RWPE1 (cell line): ENCODE results near the gene METAP1.
A peak's percentile ranks its signal among the peaks of the same experiment; 100 is the strongest.
"Not testable (repeated sequence)": the region's sequence is repeated elsewhere in the genome, so short reads cannot be mapped to it uniquely, and the experiment has no call there.

Experiments
- CTCF ChIA-PET: fragments of 350-600 bp; sonication (Branson Sonifier 250); formaldehyde crosslinking; extraction: SDS; loops from one replicate; lab custom pipeline; 2021; lab: Yijun Ruan, JAX
- POLR2A ChIA-PET: fragments of 400-600 bp; formaldehyde crosslinking; extraction: SDS; loops from one replicate; lab custom pipeline; 2020; ENCODE audit warnings: antibody characterized with exemption; ENCODE audit not compliant: low non-redundant PET; lab: Yijun Ruan, JAX
- DNase-seq: peaks from one replicate; pipeline ENCODE4 v3.0.0; 2012; ENCODE audit warnings: low spot score
- H3K27ac ChIP-seq: fragments of 450-650 bp; 2 replicates; pipeline ENCODE4 v1.5.1; 2017
- CTCF ChIP-seq: fragments of 450-650 bp; conservative IDR thresholded peaks from 2 replicates; pipeline ENCODE4 v1.5.1; 2017; ENCODE audit warnings: low read depth, mild to moderate bottlenecking

The METAP1 gene

GRCh38 chr4:99082192-99082591 is 86.7 kb downstream of the METAP1 start:
- H3K27ac ChIP-seq = no peak overlapping the region
- no peak for TF ChIP-seq CTCF
- ChIA-PET POLR2A (no interaction called here), CTCF (no interaction called here)
- DNase-seq = no peak

- CTCF ChIA-PET = no interaction called here
- no peak overlapping the region for H3K27ac ChIP-seq
- POLR2A ChIA-PET = no interaction called here
- TF ChIP-seq CTCF = no peak
- no peak for DNase-seq
These were observed 89.1 kb downstream of the METAP1 start for GRCh38 chr4:99084595-99084994.

GRCh38 chr4:99088023-99088449 is 92.5 kb downstream of the METAP1 start:
- peak overlapping the region; percentile 98 for H3K27ac ChIP-seq
- peak; percentile 71 for DNase-seq
- TF ChIP-seq CTCF = no peak
- CTCF ChIA-PET = interaction anchor here (1.0 kb wide), 1 partner anchor 148 kb away, joined by 5 read pairs; no protein-coding TSS in a partner anchor
- POLR2A ChIA-PET = interaction anchor here (0.6 kb wide), 1 partner anchor 815 kb away, joined by 3 read pairs; no protein-coding TSS in a partner anchor

GRCh38 chr4:99088481-99089365 is 93.2 kb downstream of the METAP1 start, which contains the start of gene ADH5:
Gene ADH5, minus strand, starts transcription at chr4:99088788. Its CDS starts 88 bp downstream, at chr4:99088700.
- ChIA-PET CTCF (interaction anchor here (0.8 to 1.1 kb wide), 3 partner anchors 33 to 159 kb away, joined by 3 to 5 read pairs (median 4); no protein-coding TSS in a partner anchor), POLR2A (interaction anchor here (0.5 to 0.7 kb wide), 4 partner anchors 92 to 868 kb away, joined by 3 read pairs; no protein-coding TSS in a partner anchor)
- H3K27ac ChIP-seq = peak within 1 kb of the TSS; percentile 98
- DNase-seq = peak; percentile 87
- TF ChIP-seq CTCF = no peak

GRCh38 chr4:99090481-99091215 is 95.1 kb downstream of the METAP1 start:
- no peak overlapping the region for H3K27ac ChIP-seq
- DNase-seq = no peak
- CTCF ChIA-PET = no interaction called here
- TF ChIP-seq CTCF = no peak
- POLR2A ChIA-PET = no interaction called here

- ChIA-PET CTCF (no interaction called here), POLR2A (no interaction called here)
- no peak overlapping the region for H3K27ac ChIP-seq
These were observed 95.7 kb downstream of the METAP1 start for GRCh38 chr4:99091216-99091575.

GRCh38 chr4:99091841-99092240 is 96.3 kb downstream of the METAP1 start:
- CTCF ChIA-PET, H3K27ac ChIP-seq, DNase-seq, POLR2A ChIA-PET: not testable (repeated sequence)

More at GRCh38 chr4:99091216-99091575, 95.7 kb downstream of the METAP1 start:
- no peak for DNase-seq
- no peak for TF ChIP-seq CTCF
